ENCODE measurements around the gene DCBLD2.

Gene DCBLD2

DNA sequence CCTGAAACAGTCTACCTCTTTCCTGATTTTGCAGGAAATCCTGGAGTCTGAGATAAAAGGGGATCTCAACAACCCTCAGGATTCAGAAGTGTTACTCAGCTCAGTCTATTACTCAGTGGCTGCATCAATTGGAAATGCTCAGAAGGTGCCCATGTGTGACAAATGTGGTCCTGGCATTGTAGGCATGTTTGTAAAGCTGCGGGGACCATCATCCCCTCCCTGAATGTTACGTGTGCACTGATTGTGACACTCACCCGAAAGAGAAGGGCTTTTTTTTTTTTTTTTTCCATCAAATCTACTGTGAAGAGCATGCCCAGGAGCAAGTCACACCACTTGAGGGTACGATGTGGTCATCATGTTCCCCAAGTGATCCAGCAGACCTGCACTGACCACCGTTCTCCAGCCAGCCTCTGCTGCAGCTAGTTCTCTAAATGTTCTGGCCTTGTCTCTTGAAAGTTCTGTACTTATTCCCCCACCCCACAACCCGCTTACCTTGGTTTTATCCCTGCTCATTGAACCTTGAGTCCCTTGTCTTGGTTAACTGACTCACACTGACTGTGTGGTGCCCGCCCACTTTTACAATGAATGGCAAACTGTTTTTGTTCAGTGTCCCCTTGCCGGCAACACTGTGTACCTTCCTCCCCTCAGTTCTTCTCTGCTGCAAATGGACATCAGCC, 118.5 kb downstream of the DCBLD2 start:
- Mint-ChIP-seq H3K9me3 (no peaks in the 10 kb centered on the region), H3K27ac (no peak overlapping the region), H3K4me1 (ENCODE audit: low read depth) (peaks cover 6% of the 10 kb centered on the region), H3K27me3 (peaks cover 26% of the 10 kb centered on the region), H3K4me3 (no peak overlapping the region), H3K36me3 (ENCODE audit: low read depth) (no peaks in the 10 kb centered on the region)
- DNase-seq = no peak

GRCh38 chr3:98780343-98780742, 121.2 kb downstream of the DCBLD2 start:
- no peak overlapping the region for H3K27ac Mint-ChIP-seq
- H3K4me1 Mint-ChIP-seq (ENCODE audit: low read depth) = peaks cover 6% of the 10 kb centered on the region
- peaks cover 29% of the 10 kb centered on the region for H3K27me3 Mint-ChIP-seq
- no peak overlapping the region for H3K4me3 Mint-ChIP-seq
- no peaks in the 10 kb centered on the region for H3K9me3 Mint-ChIP-seq
- H3K36me3 Mint-ChIP-seq (ENCODE audit: low read depth) = no peaks in the 10 kb centered on the region
- DNase-seq = no peak

- Mint-ChIP-seq H3K27me3 (peaks cover 33% of the 10 kb centered on the region), H3K4me1 (ENCODE audit: low read depth) (peaks cover 6% of the 10 kb centered on the region), H3K36me3 (ENCODE audit: low read depth) (no peaks in the 10 kb centered on the region), H3K27ac (no peak overlapping the region), H3K9me3 (no peaks in the 10 kb centered on the region), H3K4me3 (no peak overlapping the region)
- DNase-seq = no peak
Measured at GRCh38 chr3:98779541-98780335, 121.8 kb downstream of the DCBLD2 start.

DNA sequence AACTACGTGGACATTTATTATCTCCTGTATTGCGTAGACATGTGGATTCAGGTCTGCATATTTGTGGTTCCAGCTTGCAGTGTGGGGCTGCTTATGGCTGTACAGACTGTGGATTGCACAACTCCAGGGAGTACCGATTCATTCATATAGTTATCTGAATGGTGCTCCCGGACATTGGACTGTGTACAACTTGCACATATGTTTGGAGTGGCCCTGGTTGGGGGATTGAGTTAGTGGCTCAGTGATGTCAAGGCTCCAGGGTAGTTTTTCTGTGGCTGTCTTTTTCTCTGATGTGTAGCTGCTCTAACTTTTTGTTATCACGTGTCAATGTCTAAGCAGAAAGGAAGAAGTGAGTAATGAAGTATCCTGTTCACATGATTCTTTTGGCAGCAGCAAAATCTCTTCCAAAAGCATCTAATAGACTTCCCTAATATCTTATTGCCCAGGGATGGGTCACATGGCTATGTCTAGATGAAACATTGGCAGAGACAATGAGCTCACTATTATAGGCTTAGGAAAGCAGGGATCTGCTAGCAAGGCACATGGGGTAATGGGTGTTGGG, 122.6 kb downstream of the DCBLD2 start:
- Mint-ChIP-seq H3K4me1 (ENCODE audit: low read depth) (peaks cover 6% of the 10 kb centered on the region), H3K9me3 (no peaks in the 10 kb centered on the region), H3K27ac (no peak overlapping the region), H3K27me3 (peaks cover 39% of the 10 kb centered on the region), H3K4me3 (no peak overlapping the region), H3K36me3 (ENCODE audit: low read depth) (no peaks in the 10 kb centered on the region)
- DNase-seq = no peak

DNA sequence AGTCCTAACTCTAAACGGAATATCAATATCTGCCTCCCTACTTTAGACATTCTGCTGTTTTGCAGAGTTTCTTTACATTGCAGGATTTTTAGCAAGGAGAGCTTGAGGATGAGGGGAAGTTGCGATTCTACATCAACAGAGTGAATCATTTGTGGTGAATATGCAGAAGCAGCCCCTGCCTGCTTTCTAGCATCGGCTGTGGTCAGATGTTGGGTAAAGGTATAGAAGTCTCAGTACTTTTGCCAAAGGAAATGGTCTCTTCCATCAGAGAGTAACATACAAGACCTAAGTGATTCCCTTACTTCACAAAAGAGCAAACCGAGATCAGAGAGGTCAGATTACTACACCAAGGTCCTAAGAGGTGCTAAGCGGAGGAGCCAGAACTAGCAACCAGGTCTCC, 123.1 kb downstream of the DCBLD2 start:
- H3K27me3 Mint-ChIP-seq = peaks cover 43% of the 10 kb centered on the region
- H3K27ac Mint-ChIP-seq = no peak overlapping the region
- no peak overlapping the region for H3K4me3 Mint-ChIP-seq
- H3K9me3 Mint-ChIP-seq = no peaks in the 10 kb centered on the region
- no peaks in the 10 kb centered on the region for H3K36me3 Mint-ChIP-seq (ENCODE audit: low read depth)
- no peak for DNase-seq
- H3K4me1 Mint-ChIP-seq (ENCODE audit: low read depth) = peaks cover 6% of the 10 kb centered on the region

DNA sequence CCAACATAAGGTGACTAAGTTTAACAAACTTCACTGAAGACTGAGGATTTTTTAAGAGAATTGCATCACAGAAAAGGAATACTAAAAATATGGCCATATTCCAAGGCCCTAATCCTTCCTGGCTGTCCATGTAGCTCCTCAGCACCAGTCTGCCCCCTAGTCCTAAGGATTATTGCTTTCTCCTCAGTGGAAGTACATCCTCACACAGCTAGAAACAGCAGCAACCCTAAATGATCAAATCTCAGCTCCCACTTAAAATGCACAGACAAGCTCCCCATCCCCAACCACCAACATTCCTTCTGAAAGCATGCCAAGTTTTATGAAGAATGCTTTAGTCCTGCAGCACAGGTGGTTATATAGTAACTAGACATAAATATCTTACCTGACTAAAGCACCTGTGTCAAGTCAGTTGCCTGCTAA, 123.7 kb downstream of the DCBLD2 start:
- Mint-ChIP-seq H3K4me3 (no peak overlapping the region), H3K27me3 (peaks cover 43% of the 10 kb centered on the region), H3K9me3 (no peaks in the 10 kb centered on the region), H3K4me1 (ENCODE audit: low read depth) (peaks cover 6% of the 10 kb centered on the region), H3K27ac (no peak overlapping the region), H3K36me3 (ENCODE audit: low read depth) (no peaks in the 10 kb centered on the region)
- no peak for DNase-seq

- Mint-ChIP-seq H3K4me3 (no peak overlapping the region), H3K27ac (no peak overlapping the region), H3K36me3 (ENCODE audit: low read depth) (no peaks in the 10 kb centered on the region), H3K9me3 (no peaks in the 10 kb centered on the region), H3K4me1 (ENCODE audit: low read depth) (peaks cover 6% of the 10 kb centered on the region), H3K27me3 (peaks cover 43% of the 10 kb centered on the region)
- DNase-seq = no peak
Measured at GRCh38 chr3:98777286-98777685, 124.2 kb downstream of the DCBLD2 start.

GRCh38 chr3:98776140-98776493, 125.4 kb downstream of the DCBLD2 start:
- no peaks in the 10 kb centered on the region for H3K9me3 Mint-ChIP-seq
- peaks cover 6% of the 10 kb centered on the region for H3K4me1 Mint-ChIP-seq (ENCODE audit: low read depth)
- H3K4me3 Mint-ChIP-seq = no peak overlapping the region
- no peak for DNase-seq
- H3K36me3 Mint-ChIP-seq (ENCODE audit: low read depth) = no peaks in the 10 kb centered on the region
- no peak overlapping the region for H3K27ac Mint-ChIP-seq
- peaks cover 43% of the 10 kb centered on the region for H3K27me3 Mint-ChIP-seq

- no peaks in the 10 kb centered on the region for H3K36me3 Mint-ChIP-seq (ENCODE audit: low read depth)
- H3K27ac Mint-ChIP-seq = no peak overlapping the region
Measured at GRCh38 chr3:98775459-98776139, 125.9 kb downstream of the DCBLD2 start.

DNA sequence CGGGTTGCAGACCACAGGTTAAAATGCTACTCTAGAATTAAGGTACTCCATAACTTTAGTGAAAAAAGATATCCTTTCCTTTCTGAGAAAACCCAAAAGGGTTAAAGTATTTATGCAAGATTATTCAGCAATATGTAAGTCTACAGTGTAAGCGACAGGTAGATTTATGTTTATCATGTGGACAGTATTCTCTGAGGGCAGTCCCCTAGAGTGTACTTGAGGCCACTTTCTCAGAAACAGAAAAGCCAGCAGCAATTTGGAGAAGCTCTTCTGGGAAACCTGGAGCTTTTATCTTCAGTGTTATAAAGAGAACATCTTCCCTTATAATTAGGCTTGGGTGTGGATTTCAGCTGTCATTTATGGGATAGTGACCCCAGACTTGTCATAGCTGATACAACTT, 129.5 kb downstream of the DCBLD2 start:
- no peak for DNase-seq
- H3K36me3 Mint-ChIP-seq (ENCODE audit: low read depth) = no peaks in the 10 kb centered on the region
- H3K4me1 Mint-ChIP-seq (ENCODE audit: low read depth) = peaks cover 9% of the 10 kb centered on the region
- H3K4me3 Mint-ChIP-seq = no peak overlapping the region
- no peak overlapping the region for H3K27ac Mint-ChIP-seq
- peaks cover 33% of the 10 kb centered on the region for H3K27me3 Mint-ChIP-seq
- H3K9me3 Mint-ChIP-seq = no peaks in the 10 kb centered on the region

More at GRCh38 chr3:98775459-98776139, 125.9 kb downstream of the DCBLD2 start:
- no peak overlapping the region for H3K4me3 Mint-ChIP-seq
- DNase-seq = no peak
- peaks cover 9% of the 10 kb centered on the region for H3K4me1 Mint-ChIP-seq (ENCODE audit: low read depth)
- H3K27me3 Mint-ChIP-seq = peaks cover 47% of the 10 kb centered on the region
- H3K9me3 Mint-ChIP-seq = no peaks in the 10 kb centered on the region

- H3K27ac Mint-ChIP-seq = no peak overlapping the region
- no peaks in the 10 kb centered on the region for H3K36me3 Mint-ChIP-seq (ENCODE audit: low read depth)
- peaks cover 9% of the 10 kb centered on the region for H3K4me1 Mint-ChIP-seq (ENCODE audit: low read depth)
- H3K9me3 Mint-ChIP-seq = no peaks in the 10 kb centered on the region
- H3K27me3 Mint-ChIP-seq = peaks cover 31% of the 10 kb centered on the region
- H3K4me3 Mint-ChIP-seq = no peak overlapping the region
- DNase-seq = no peak
Measured at GRCh38 chr3:98770261-98771039, 131.0 kb downstream of the DCBLD2 start.

GRCh38 chr3:98769448-98769847, 132.0 kb downstream of the DCBLD2 start:
- H3K4me3 Mint-ChIP-seq = no peak overlapping the region
- H3K27me3 Mint-ChIP-seq = peaks cover 26% of the 10 kb centered on the region
- no peaks in the 10 kb centered on the region for H3K36me3 Mint-ChIP-seq (ENCODE audit: low read depth)
- H3K4me1 Mint-ChIP-seq (ENCODE audit: low read depth) = peaks cover 9% of the 10 kb centered on the region
- no peaks in the 10 kb centered on the region for H3K9me3 Mint-ChIP-seq
- H3K27ac Mint-ChIP-seq = no peak overlapping the region
- DNase-seq = no peak

DNA sequence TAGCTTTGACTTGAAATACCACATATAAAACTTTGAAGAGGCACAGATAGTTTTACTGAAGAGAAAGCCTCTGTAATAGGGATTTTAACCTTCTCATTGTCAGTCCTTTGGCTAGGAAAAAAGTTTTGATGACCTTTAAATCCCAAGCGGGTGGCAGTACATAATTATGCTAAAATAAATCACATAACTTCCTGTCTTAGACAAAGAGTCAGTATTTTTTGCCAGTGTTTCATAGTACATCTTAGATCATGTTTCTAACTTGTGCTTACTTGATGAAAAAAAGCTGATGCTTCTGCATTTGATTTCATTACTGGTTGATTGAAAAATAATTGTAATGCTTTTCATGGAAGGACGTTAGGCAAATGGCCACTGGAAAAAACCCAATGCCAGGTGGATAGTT, 132.5 kb downstream of the DCBLD2 start:
- Mint-ChIP-seq H3K4me3 (no peak overlapping the region), H3K27ac (no peak overlapping the region), H3K36me3 (ENCODE audit: low read depth) (no peaks in the 10 kb centered on the region), H3K9me3 (no peaks in the 10 kb centered on the region), H3K4me1 (ENCODE audit: low read depth) (peaks cover 9% of the 10 kb centered on the region), H3K27me3 (peaks cover 23% of the 10 kb centered on the region)
- no peak for DNase-seq

DNA sequence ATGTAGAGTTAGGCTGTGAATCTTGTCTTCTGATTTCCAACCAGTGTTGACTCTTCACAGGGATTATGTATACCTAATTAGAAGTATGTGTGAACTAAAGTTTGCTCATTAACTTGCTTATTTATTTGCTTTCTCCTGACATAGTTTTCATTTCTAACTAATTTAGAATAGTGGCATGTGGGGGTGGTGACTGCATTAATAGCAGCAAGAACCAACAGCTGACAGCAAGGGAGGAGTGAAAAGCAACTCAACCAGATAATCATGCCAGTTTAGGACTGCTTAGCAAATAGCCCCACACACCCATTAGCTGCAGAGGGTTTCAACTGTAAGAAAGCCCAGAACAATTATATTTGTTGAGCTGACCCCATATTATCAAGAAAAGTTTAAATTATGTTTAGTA, 134.6 kb downstream of the DCBLD2 start:
- Mint-ChIP-seq H3K4me1 (ENCODE audit: low read depth) (peaks cover 9% of the 10 kb centered on the region), H3K4me3 (no peak overlapping the region), H3K27ac (no peak overlapping the region), H3K9me3 (no peaks in the 10 kb centered on the region), H3K36me3 (ENCODE audit: low read depth) (no peaks in the 10 kb centered on the region), H3K27me3 (peaks cover 31% of the 10 kb centered on the region)
- DNase-seq = no peak

Measured in activated T-cell treated with anti-CD3 and anti-CD28 coated beads, Interleukin-2, amount 50 U/mL, for 24 hours (primary cell).